ENCODE results near the gene PCCA.

PCCA gene

DNA sequence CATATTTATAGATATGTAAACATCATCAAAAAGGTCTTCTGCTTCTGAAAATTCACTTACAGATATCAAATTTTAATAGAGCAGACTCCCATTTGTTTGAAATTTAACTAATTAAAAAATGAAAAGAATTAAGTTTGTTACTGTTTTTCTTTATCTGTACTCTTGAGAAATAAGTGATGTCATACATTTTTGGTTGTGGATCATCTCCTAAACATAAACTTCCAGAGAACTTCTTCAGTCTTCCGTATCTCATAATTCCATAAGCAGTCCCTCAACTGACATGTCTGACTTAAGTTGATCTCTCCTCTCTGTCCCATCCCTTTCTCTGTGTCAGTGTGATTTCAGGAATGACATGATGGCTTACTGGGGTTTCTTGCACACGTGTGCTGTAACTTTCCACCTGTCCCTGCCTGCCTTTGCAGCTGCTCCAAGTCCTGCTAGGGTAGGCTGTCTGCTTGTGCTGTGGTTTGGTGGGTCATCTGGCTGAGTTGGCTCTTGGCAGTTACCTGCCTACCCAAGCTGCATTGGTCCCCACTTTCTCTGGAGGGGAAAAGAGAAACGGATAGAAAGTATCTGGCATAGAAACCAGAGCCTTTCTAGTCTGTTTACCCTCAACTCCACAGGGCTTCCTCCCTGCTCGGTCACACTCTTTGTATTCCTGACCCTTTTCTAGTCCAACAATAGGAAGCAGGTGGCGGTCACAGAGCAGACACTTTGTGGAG lies 372.6 kb downstream of the PCCA start:
- Mint-ChIP-seq H3K9me3 (peaks cover 0 to 4% of the 10 kb centered on the region in 2 donors), H3K27ac (no peak overlapping the region), H3K4me3 (no peak overlapping the region), H3K4me1 (no peaks in the 10 kb centered on the region), H3K27me3 (no peaks in the 10 kb centered on the region)
- no peak for DNase-seq
- ATAC-seq, result no peak

DNA sequence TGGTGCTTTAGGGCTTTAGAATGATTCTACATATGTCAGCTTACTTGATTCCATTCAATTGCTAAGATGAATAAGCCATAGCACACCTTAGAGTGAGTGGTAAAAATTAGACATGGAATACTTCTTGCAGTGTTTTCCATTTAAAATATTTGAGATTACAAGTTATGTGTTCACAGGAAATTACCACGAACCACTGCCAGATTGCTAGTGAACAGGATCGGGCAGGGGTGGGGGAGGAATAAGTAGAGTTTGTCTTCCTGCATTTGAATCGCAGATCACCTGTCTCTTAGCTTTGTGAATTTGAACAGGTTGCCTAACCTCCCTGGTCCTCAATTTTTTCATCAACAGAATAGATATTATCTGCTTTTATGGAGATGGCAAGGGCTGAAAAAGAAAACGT lies 375.1 kb downstream of the PCCA start:
- ATAC-seq (no peak), DNase-seq (no peak)
- Mint-ChIP-seq H3K27ac (peak overlapping the region in 1 of 2 donors; percentile 92), H3K9me3 (peaks cover 0 to 4% of the 10 kb centered on the region in 2 donors), H3K27me3 (no peaks in the 10 kb centered on the region), H3K4me1 (no peaks in the 10 kb centered on the region), H3K4me3 (no peak overlapping the region)

DNA sequence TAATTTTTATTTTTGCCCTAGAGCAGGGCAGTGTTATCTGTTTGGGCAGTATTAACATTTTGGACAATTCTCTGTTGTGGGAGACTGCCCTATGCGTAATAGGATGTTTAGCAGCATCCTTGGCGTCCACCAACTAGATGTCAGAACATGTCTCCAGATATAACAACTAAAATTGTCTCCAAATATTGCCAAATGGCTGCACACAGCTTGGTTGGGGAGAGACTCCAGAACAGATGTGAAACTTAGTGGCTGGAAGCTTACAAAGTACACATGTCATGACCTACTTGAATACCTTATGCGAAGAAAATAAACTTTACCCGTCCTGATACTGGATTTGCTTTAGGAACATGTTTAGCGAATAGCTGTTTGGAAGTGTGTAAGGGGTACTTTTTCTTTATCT lies 376.7 kb downstream of the PCCA start:
- H3K27me3 Mint-ChIP-seq, result no peaks in the 10 kb centered on the region
- ATAC-seq (no peak), DNase-seq (no peak)
- no peak overlapping the region for H3K4me3 Mint-ChIP-seq
- H3K4me1 Mint-ChIP-seq, result no peaks in the 10 kb centered on the region
- no peaks in the 10 kb centered on the region for H3K9me3 Mint-ChIP-seq
- no peak overlapping the region for H3K27ac Mint-ChIP-seq

DNA sequence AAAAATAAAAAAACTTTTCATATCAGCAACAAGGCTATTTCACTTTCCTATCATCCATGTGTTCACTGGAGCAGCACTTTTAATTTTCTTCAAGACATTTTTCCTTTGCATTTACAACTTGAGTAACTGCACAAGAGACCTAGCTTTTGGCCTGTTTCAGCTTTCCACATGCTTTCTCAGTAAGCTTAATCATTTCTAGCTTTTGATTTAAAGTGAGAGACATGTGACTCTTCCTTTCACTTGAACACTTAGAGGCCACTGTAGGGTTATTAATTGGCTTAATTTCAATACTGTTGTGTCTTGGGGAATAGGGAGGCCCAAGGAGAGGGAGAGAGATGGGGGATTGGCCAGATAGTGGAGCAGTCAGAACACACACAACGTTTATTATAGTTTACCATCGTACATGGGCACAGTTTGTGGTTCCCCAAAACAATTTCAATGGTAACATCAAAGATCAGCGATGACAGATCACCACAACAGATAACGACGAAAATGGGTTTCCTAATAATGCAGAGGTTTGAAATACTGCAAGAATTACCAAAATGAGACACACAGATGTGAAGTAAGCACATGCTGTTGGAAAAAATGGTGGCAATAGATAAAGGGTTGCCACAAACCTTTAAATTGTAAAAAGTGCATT lies 382.1 kb downstream of the PCCA start:
- Mint-ChIP-seq H3K9me3 (no peaks in the 10 kb centered on the region), H3K4me1 (peaks cover 8% of the 10 kb centered on the region), H3K27ac (no peak overlapping the region), H3K27me3 (no peaks in the 10 kb centered on the region), H3K4me3 (no peak overlapping the region)
- ATAC-seq (no peak), DNase-seq (no peak)

GRCh38 chr13:100473087-100473486 lies 384.2 kb downstream of the PCCA start:
- no peak for ATAC-seq
- peaks cover 8% of the 10 kb centered on the region for H3K4me1 Mint-ChIP-seq
- no peaks in the 10 kb centered on the region for H3K27me3 Mint-ChIP-seq
- no peaks in the 10 kb centered on the region for H3K9me3 Mint-ChIP-seq
- peak overlapping the region in 1 of 2 donors; percentile 64 for H3K27ac Mint-ChIP-seq
- DNase-seq, result no peak
- no peak overlapping the region for H3K4me3 Mint-ChIP-seq

- peaks cover 8% of the 10 kb centered on the region for H3K4me1 Mint-ChIP-seq
- ATAC-seq, result no peak
- H3K4me3 Mint-ChIP-seq, result no peak overlapping the region
- no peaks in the 10 kb centered on the region for H3K27me3 Mint-ChIP-seq
- no peak for DNase-seq
- no peaks in the 10 kb centered on the region for H3K9me3 Mint-ChIP-seq
- H3K27ac Mint-ChIP-seq, result no peak overlapping the region
Observed at GRCh38 chr13:100473501-100474044, 384.7 kb downstream of the PCCA start.

- DNase-seq (no peak), ATAC-seq (no peak)
- H3K4me3 Mint-ChIP-seq, result no peak overlapping the region
- H3K4me1 Mint-ChIP-seq, result no peaks in the 10 kb centered on the region
- no peaks in the 10 kb centered on the region for H3K9me3 Mint-ChIP-seq
- H3K27me3 Mint-ChIP-seq, result no peaks in the 10 kb centered on the region
- no peak overlapping the region for H3K27ac Mint-ChIP-seq
Observed at GRCh38 chr13:100476963-100477362, 388.1 kb downstream of the PCCA start.

GRCh38 chr13:100478107-100478809 lies 389.4 kb downstream of the PCCA start:
- Mint-ChIP-seq H3K4me3 (no peak overlapping the region), H3K4me1 (peaks cover under 1% of the 10 kb centered on the region), H3K27ac (no peak overlapping the region), H3K9me3 (no peaks in the 10 kb centered on the region), H3K27me3 (no peaks in the 10 kb centered on the region)
- no peak for DNase-seq
- no peak for ATAC-seq

DNA sequence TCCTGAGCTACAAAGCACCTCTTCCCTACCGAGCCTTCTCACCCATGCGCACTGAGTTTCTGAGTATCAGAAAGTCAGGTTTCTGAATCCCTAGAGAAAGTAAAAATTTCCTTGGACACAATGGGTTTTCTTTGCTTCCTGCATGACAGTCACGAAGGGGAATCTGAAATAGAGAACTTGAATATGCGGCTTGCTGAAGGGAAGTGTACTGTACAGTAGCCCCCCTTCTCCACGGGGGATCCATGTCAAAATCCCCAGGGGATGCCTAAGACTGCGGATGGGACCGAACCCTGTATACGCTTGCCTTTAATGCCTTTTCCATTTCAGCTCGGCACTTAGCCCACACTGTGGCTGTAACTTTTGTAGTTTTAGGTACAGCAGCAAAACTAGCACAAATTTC lies 391.8 kb downstream of the PCCA start:
- no peak for ATAC-seq
- H3K4me3 Mint-ChIP-seq, result no peak overlapping the region
- no peaks in the 10 kb centered on the region for H3K27me3 Mint-ChIP-seq
- H3K27ac Mint-ChIP-seq, result no peak overlapping the region
- H3K4me1 Mint-ChIP-seq, result peaks cover 8% of the 10 kb centered on the region
- no peak for DNase-seq
- H3K9me3 Mint-ChIP-seq, result no peaks in the 10 kb centered on the region

DNA sequence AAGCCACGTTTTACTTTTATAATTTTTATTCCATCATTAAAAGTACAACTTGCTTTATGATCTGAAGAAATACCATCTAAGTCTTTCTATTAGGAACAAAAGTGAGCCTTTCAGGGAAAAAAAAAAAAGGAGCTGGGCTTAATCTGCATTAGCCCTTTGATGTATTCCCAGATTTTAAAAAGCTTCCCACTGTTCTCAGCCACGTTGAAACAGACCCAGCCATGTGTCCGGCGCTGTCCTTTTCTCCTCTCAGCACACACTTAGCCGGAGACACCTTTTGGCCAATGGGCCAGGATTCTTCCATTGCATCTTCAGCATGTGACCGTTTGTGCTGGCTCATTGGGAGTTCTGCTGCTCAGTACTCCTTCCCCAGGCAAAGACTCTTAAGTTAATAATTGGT lies 394.2 kb downstream of the PCCA start:
- H3K9me3 Mint-ChIP-seq, result no peaks in the 10 kb centered on the region

DNA sequence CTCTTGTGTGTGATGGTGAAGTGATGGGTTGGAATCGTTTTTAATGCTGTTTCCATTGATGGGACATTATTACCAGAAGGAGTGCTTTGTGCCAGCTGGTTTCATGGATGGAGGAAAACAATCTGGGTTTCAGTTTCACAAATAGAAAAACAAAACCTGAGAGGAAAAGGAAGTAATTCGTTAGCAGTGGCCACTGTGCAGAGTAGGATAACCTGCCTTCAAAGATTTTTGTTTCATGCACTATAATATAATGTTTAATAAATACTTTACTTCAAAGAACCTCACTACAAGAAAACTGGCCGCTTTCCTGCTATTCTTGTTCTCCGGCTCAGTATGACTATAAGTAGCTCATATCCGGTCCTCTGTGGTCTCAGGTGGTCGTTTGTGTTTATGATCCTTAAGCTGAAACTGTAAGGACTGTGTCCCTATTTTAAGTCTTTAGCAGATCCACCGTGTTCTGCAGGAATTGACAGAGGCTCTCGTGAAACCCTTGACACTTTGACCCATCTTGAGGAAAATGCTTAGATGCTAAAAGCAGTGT lies 395.0 kb downstream of the PCCA start:
- DNase-seq, result no peak
- ATAC-seq, result no peak
- H3K9me3 Mint-ChIP-seq, result no peaks in the 10 kb centered on the region
- no peak overlapping the region for H3K27ac Mint-ChIP-seq
- H3K4me1 Mint-ChIP-seq, result peaks cover 8% of the 10 kb centered on the region
- H3K4me3 Mint-ChIP-seq, result peak overlapping the region in 1 of 2 donors; percentile 3
- no peaks in the 10 kb centered on the region for H3K27me3 Mint-ChIP-seq

More for the DNA sequence above, 394.2 kb downstream of the PCCA start:
- DNase-seq (no peak), ATAC-seq (no peak)
- H3K27ac Mint-ChIP-seq, result no peak overlapping the region
- no peak overlapping the region for H3K4me3 Mint-ChIP-seq
- peaks cover 8% of the 10 kb centered on the region for H3K4me1 Mint-ChIP-seq
- H3K27me3 Mint-ChIP-seq, result no peaks in the 10 kb centered on the region

GRCh38 chr13:100484702-100485101 lies 395.8 kb downstream of the PCCA start:
- Mint-ChIP-seq H3K4me1 (peaks cover 8% of the 10 kb centered on the region), H3K27me3 (no peaks in the 10 kb centered on the region), H3K27ac (no peak overlapping the region), H3K4me3 (no peak overlapping the region), H3K9me3 (no peaks in the 10 kb centered on the region)
- DNase-seq (no peak), ATAC-seq (no peak)

GRCh38 chr13:100485265-100485664 lies 396.4 kb downstream of the PCCA start:
- Mint-ChIP-seq H3K4me3 (no peak overlapping the region), H3K27ac (no peak overlapping the region), H3K27me3 (no peaks in the 10 kb centered on the region), H3K9me3 (no peaks in the 10 kb centered on the region), H3K4me1 (peaks cover 8% of the 10 kb centered on the region)
- DNase-seq (no peak), ATAC-seq (no peak)

DNA sequence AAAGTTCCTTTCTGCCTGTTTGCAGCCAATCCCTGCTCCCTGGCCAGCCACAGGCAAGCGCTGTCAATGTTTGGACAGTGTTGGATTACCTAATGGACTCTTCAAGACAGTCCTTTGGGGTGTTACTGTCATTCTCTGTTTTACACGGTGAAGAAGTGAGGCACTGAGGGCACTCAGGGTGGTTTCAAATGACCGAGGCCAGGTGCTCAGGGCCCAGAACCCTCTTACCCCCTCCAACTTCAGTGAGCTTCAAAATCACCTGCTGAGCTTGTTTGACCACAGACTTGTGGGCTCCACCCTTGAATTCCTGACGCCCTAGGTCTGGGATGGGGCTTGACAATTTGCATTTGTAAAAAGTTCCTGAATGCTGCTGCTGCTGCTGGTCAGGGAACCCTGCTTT lies 401.8 kb downstream of the PCCA start:
- H3K4me3 Mint-ChIP-seq, result no peak overlapping the region
- no peaks in the 10 kb centered on the region for H3K27me3 Mint-ChIP-seq
- no peak overlapping the region for H3K27ac Mint-ChIP-seq
- DNase-seq (no peak), ATAC-seq (no peak)
- no peaks in the 10 kb centered on the region for H3K4me1 Mint-ChIP-seq
- H3K9me3 Mint-ChIP-seq, result no peaks in the 10 kb centered on the region

DNA sequence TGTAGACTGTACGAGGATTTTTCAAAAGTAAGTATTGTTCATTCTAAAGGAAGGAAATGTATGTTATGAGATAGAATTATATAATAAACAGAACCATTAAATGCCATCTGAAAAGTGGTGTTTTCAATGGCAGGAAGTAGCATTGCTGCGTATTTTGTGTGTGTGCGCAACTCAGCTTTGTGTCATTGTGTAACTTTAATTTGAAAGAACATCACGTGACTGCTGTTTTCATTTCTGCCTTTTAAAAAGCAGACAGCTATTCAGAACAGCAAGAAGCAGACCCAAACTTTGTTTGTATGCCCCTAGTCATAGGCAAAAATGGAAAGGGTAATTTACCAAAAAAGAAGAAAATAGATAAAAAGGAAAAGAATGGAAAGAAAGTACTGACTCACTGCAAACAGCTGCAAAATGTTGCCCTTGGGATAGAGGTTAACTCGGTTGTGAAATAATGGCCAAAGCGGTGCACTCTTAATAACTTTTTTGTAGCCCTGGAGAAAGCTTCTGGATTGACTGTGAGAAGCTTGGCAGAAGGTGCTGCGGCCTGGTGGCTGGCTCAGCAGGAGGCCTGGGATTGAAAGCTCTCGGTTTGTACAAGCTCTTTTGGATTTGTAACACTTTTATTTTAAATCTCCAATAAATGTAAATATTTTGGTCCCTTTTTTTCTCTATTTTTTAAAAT lies 402.4 kb downstream of the PCCA start:
- Mint-ChIP-seq H3K27ac (no peak overlapping the region), H3K4me1 (no peaks in the 10 kb centered on the region), H3K9me3 (no peaks in the 10 kb centered on the region), H3K4me3 (no peak overlapping the region), H3K27me3 (no peaks in the 10 kb centered on the region)
- DNase-seq, result no peak
- ATAC-seq, result no peak
